SK-N-SH (cell line): ENCODE measurements around the gene DCDC1. TPM values are rescaled to one million over a fixed set of nuclear protein-coding genes. Genes with fewer than 3 reads are reported as not detected.

Experiments
- CTCF ChIA-PET: fragments of 300-600, 350-600 bp; formaldehyde crosslinking; extraction: SDS; loops from one replicate; lab custom pipeline; 2021; lab: Yijun Ruan, JAX
- POLR2A ChIA-PET: fragments of 350-600 bp; sonication (Branson Sonifier 250); formaldehyde crosslinking; extraction: SDS; loops from one replicate; lab custom pipeline; 2020; ENCODE audit warnings: antibody characterized with exemption, inconsistent platforms; lab: Yijun Ruan, JAX
- DNase-seq: peaks from one replicate; pipeline ENCODE4 v3.0.0; 2012
- H2AFZ ChIP-seq: fragments of 200-600 bp; sonication (generic); 2 replicates; pipeline ENCODE4 v1.8.1; 2016; ENCODE audit warnings: antibody characterized with exemption, mild to moderate bottlenecking, low read depth
- H3F3A ChIP-seq: fragments of 200-600 bp; sonication (generic); replicated peaks from 2 replicates; pipeline ENCODE3; 2016; ENCODE audit warnings: antibody characterized with exemption, mild to moderate bottlenecking; ENCODE audit not compliant: insufficient read depth
- H3K27ac ChIP-seq, 2 experiments: fragments of 200-500 bp in 1 of 2; fragments of 200-600 bp in 1 of 2; sonication (Bioruptor generic) in 1 of 2; sonication (generic), shearing (Covaris generic) in 1 of 2; 2 replicates each; pipeline versions ENCODE4 v1.5.1 to v1.6.1; 2014 to 2016; ENCODE audit warnings: low read depth in 2 of 2, inconsistent platforms in 1 of 2, low read length in 1 of 2, mild to moderate bottlenecking in 1 of 2, mixed read lengths in 1 of 2
- H3K27me3 ChIP-seq: fragments of 200-600 bp; sonication (generic), shearing (Covaris generic); 2 replicates; pipeline ENCODE4 v1.6.1; 2016; ENCODE audit warnings: mixed run types; ENCODE audit not compliant: insufficient read depth
- H3K36me3 ChIP-seq, 2 experiments: fragments of 200-500 bp in 1 of 2; fragments of 200-600 bp in 1 of 2; sonication (Bioruptor generic) in 1 of 2; sonication (generic) in 1 of 2; replicated peaks in 1 of 2; 2 replicates each; pipeline versions ENCODE3 to v1.5.1; 2014 to 2016; ENCODE audit warnings: low read length in 1 of 2, mild to moderate bottlenecking in 1 of 2; ENCODE audit not compliant: insufficient read depth in 2 of 2, control insufficient read depth in 1 of 2
- H3K4me1 ChIP-seq, 2 experiments: fragments of 200-500 bp in 1 of 2; fragments of 200-600 bp in 1 of 2; sonication (Bioruptor generic) in 1 of 2; sonication (generic), shearing (Covaris generic) in 1 of 2; 2 replicates each; pipeline versions ENCODE4 v1.5.1 to v1.6.1; 2014 to 2016; ENCODE audit warnings: low read depth in 1 of 2, low read length in 1 of 2, mixed run types in 1 of 2; ENCODE audit not compliant: insufficient read depth in 2 of 2, control insufficient read depth in 1 of 2
- H3K4me2 ChIP-seq: fragments of 200-600 bp; sonication (generic), shearing (Covaris generic); 2 replicates; pipeline ENCODE4 v1.6.1; 2017; ENCODE audit warnings: mixed run types
- H3K4me3 ChIP-seq, 2 experiments: fragments of 200-500 bp in 1 of 2; fragments of 200-600 bp in 1 of 2; sonication (Bioruptor generic) in 1 of 2; sonication (generic), shearing (Covaris generic) in 1 of 2; 2 replicates each; pipeline versions ENCODE4 v1.5.1 to v1.8.1; 2014 to 2016; ENCODE audit warnings: low read depth in 2 of 2, inconsistent platforms in 1 of 2, low read length in 1 of 2, mild to moderate bottlenecking in 1 of 2, mixed read lengths in 1 of 2, moderate library complexity in 1 of 2
- H3K79me2 ChIP-seq: fragments of 200-600 bp; sonication (generic); 2 replicates; pipeline ENCODE4 v1.8.1; 2017; ENCODE audit warnings: mild to moderate bottlenecking; ENCODE audit not compliant: insufficient read depth
- H3K9ac ChIP-seq: fragments of 200-600 bp; sonication (generic); 2 replicates; pipeline ENCODE4 v1.6.1; 2017; ENCODE audit warnings: mixed run types
- H3K9me2 ChIP-seq: fragments of 200-600 bp; sonication (generic); 2 replicates; pipeline ENCODE4 v1.6.1; 2017; ENCODE audit warnings: mixed run types
- H3K9me3 ChIP-seq: fragments of 200-600 bp; sonication (generic); 2 replicates; pipeline ENCODE4 v1.6.1; 2017; ENCODE audit warnings: mixed run types, mild to moderate bottlenecking, moderate library complexity
- H4K20me1 ChIP-seq: fragments of 200-600 bp; sonication (generic); 2 replicates; pipeline ENCODE4 v1.6.1; 2017; ENCODE audit warnings: mild to moderate bottlenecking, mixed run types; ENCODE audit not compliant: insufficient read depth
- EP300 ChIP-seq, 2 experiments: IDR thresholded peaks; 2 replicates each; pipeline versions ENCODE4 v1.4.0 to v1.6.1; 2012; ENCODE audit warnings: borderline replicate concordance in 1 of 2, low read depth in 1 of 2, low read length in 1 of 2
- EZH2phosphoT487 ChIP-seq: fragments of 200-600 bp; sonication (generic); IDR thresholded peaks from 2 replicates; pipeline ENCODE4 v1.6.1; 2017; ENCODE audit warnings: low read depth, mixed run types, mild to moderate bottlenecking, antibody characterized with exemption, moderate library complexity, borderline replicate concordance
- FOXJ3 ChIP-seq: sonication (generic); formaldehyde crosslinking; IDR thresholded peaks from 2 replicates; pipeline ENCODE4 v1.5.1; 2020; ENCODE audit warnings: mild to moderate bottlenecking, missing genetic modification reagents
- GABPA ChIP-seq: IDR thresholded peaks from 2 replicates; pipeline ENCODE4 v1.4.0; 2012; ENCODE audit warnings: low read depth, mild to moderate bottlenecking
- GATA2 ChIP-seq: sonication (generic); formaldehyde crosslinking; IDR thresholded peaks from 2 replicates; pipeline ENCODE4 v1.5.0; 2020; ENCODE audit warnings: mild to moderate bottlenecking, missing genetic modification reagents
- JUND ChIP-seq: IDR thresholded peaks from 2 replicates; pipeline ENCODE4 v1.4.0; 2012
- MEF2A ChIP-seq: IDR thresholded peaks from 2 replicates; pipeline ENCODE4 v1.4.0; 2012; ENCODE audit warnings: low read depth, borderline replicate concordance
- MXI1 ChIP-seq: IDR thresholded peaks from 2 replicates; pipeline ENCODE4 v1.6.1; 2012; ENCODE audit warnings: mild to moderate bottlenecking, low read depth, low read length, improper control_type of control experiment
- NRF1 ChIP-seq: IDR thresholded peaks from 2 replicates; pipeline ENCODE4 v1.6.1; 2012; ENCODE audit warnings: low read depth, mild to moderate bottlenecking, low read length
- POLR2AphosphoS5 ChIP-seq: IDR thresholded peaks from 2 replicates; pipeline ENCODE4 v1.6.1; 2012; ENCODE audit warnings: low read depth, low read length
- RCOR1 ChIP-seq: fragments of 150-350 bp; IDR thresholded peaks from 2 replicates; pipeline ENCODE4 v1.6.1; 2017; ENCODE audit warnings: antibody characterized with exemption, low read length
- RFX5 ChIP-seq: IDR thresholded peaks from 2 replicates; pipeline ENCODE4 v1.6.1; 2012; ENCODE audit warnings: mild to moderate bottlenecking, improper control_type of control experiment, low read length
- TAF1 ChIP-seq: IDR thresholded peaks from 2 replicates; pipeline ENCODE4 v1.6.1; 2012; ENCODE audit warnings: low read depth, mild to moderate bottlenecking, low read length, moderate library complexity, borderline replicate concordance
- WGBS: methylation state at CpG from one replicate; pipeline ENCODE4 v1.1.6; 2017; ENCODE audit warnings: low lambda C conversion rate; 5-methylcytosine and 5-hydroxymethylcytosine counted together
- polyA plus RNA-seq, 3 experiments: library from polyadenylated mRNA; depleted of rRNA; stranded (reverse); fragments of >200 nt; gene quantifications; 2 replicates each; pipeline ENCODE4 v1.2.3, GENCODE V29; 2012
- TF ChIP-seq, protein P1 (sequence below): IDR thresholded peaks from 2 replicates; pipeline ENCODE4 v1.4.0; 2012; ENCODE audit warnings: low read depth, borderline replicate concordance
- TF ChIP-seq, protein P2 (sequence below): fragments of 150-350 bp; IDR thresholded peaks from 2 replicates; pipeline ENCODE4 v1.6.1; 2016; ENCODE audit warnings: mild to moderate bottlenecking, low read depth, low read length

The DCDC1 gene
- polyA plus RNA-seq, 1 of the 3 experiments (the other 2 are of a cell fraction), result 0.12 TPM

DNA sequence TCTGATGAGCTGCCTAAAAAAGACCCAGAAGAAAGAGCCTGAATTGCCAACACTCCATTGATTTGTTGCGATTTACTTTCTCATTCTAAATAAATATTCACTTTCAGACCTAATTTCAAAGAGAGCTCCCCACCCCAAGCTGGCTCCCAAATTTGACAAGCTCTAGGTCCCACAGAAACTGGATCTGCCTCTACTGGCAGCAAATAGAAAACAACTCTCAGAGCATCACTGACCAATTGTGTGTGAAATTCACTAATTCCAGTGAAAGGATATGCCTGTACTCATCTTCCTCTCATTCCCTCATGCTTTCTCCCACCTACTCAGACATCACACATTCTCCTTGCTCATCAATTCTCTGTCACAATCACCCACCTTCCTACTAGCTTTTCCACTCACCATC lies 249.1 kb downstream of the DCDC1 start:
- H3K36me3 ChIP-seq, result no peaks in the 10 kb centered on the region
- H2AFZ ChIP-seq, result no peak overlapping the region
- no peaks in the 10 kb centered on the region for H3K9me2 ChIP-seq
- H3K9ac ChIP-seq, result no peak overlapping the region
- no peaks in the 10 kb centered on the region for H4K20me1 ChIP-seq
- H3K9me3 ChIP-seq, result no peaks in the 10 kb centered on the region
- POLR2A ChIA-PET, result no interaction called here
- TF ChIP-seq, protein P1, sequence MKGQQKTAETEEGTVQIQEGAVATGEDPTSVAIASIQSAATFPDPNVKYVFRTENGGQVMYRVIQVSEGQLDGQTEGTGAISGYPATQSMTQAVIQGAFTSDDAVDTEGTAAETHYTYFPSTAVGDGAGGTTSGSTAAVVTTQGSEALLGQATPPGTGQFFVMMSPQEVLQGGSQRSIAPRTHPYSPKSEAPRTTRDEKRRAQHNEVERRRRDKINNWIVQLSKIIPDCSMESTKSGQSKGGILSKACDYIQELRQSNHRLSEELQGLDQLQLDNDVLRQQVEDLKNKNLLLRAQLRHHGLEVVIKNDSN, result no peak
- TF ChIP-seq MEF2A, result no peak
- TF ChIP-seq, all 33 proteins: peak for 0
- Histone ChIP-seq H3K4me1 (no peaks in the 10 kb centered on the region), H3F3A (no peaks in the 10 kb centered on the region), H3K27ac (no peak overlapping the region), H3K4me3 (no peak overlapping the region), H3K4me2 (no peak overlapping the region), H3K27me3 (no peaks in the 10 kb centered on the region), H3K79me2 (no peaks in the 10 kb centered on the region)
- WGBS, result 4% methylated on average over 1 of the region's 1 CpG
- no peak for DNase-seq
- CTCF ChIA-PET, result interaction anchor here (1.6 kb wide), 1 partner anchor 13 kb away, joined by 5 read pairs; no protein-coding TSS in a partner anchor

DNA sequence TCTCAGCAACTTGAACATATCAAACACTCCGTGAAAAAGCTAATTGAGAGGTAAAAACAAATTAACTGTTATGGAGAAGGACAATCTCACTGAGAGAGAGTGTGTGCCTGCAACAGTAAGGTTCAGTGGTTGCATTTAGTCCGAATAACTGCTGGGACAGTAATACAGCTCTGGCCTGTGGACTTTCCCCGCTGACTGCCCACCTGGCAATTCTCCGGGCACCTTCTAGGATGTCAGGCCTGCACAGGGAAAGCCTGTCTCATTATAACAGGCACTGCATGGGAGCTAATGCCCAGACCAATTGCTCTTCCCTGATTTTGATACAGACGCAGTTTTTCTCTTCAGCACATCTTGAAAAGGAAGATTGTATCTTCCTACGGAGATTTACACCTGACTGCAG lies 251.0 kb downstream of the DCDC1 start:
- no peaks in the 10 kb centered on the region for H3K9me3 ChIP-seq
- H4K20me1 ChIP-seq, result no peaks in the 10 kb centered on the region
- H3K4me3 ChIP-seq, result no peak overlapping the region
- H3K9ac ChIP-seq, result no peak overlapping the region
- no peaks in the 10 kb centered on the region for H3K36me3 ChIP-seq
- no peaks in the 10 kb centered on the region for H3K4me1 ChIP-seq
- 27% methylated on average over 6 of the region's 6 CpGs for WGBS
- no peak overlapping the region for H3K4me2 ChIP-seq
- H3K9me2 ChIP-seq, result no peaks in the 10 kb centered on the region
- H3K27me3 ChIP-seq, result no peaks in the 10 kb centered on the region
- H2AFZ ChIP-seq, result no peak overlapping the region
- no peak for DNase-seq
- TF ChIP-seq NRF1 (no peak), GABPA (no peak), POLR2AphosphoS5 (no peak), EP300 (IDR thresholded peaks at IDR 0.05; ENCODE audit: borderline replicate concordance in 1 of 2, low read depth in 1 of 2, low read length in 1 of 2) (no peak), RCOR1 (no peak), EZH2phosphoT487 (no peak), JUND (no peak), TAF1 (no peak), GATA2 (CRISPR knock-in tag) (no peak), FOXJ3 (CRISPR knock-in tag) (no peak), MEF2A (no peak), MXI1 (no peak), RFX5 (no peak)
- TF ChIP-seq, protein P1, result no peak
- TF ChIP-seq, protein P2, sequence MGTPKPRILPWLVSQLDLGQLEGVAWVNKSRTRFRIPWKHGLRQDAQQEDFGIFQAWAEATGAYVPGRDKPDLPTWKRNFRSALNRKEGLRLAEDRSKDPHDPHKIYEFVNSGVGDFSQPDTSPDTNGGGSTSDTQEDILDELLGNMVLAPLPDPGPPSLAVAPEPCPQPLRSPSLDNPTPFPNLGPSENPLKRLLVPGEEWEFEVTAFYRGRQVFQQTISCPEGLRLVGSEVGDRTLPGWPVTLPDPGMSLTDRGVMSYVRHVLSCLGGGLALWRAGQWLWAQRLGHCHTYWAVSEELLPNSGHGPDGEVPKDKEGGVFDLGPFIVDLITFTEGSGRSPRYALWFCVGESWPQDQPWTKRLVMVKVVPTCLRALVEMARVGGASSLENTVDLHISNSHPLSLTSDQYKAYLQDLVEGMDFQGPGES, result no peak
- TF ChIP-seq, all 33 proteins: peak for 0
- POLR2A ChIA-PET, result no interaction called here
- Histone ChIP-seq H3K79me2 (no peaks in the 10 kb centered on the region), H3K27ac (no peak overlapping the region), H3F3A (no peaks in the 10 kb centered on the region)
- CTCF ChIA-PET, result interaction anchor here (3.8 kb wide), 1 partner anchor 11 kb away, joined by 21 read pairs; no protein-coding TSS in a partner anchor
